WERI-Rb-1 (cell line): ENCODE measurements around the gene TNFAIP8.

Source experiments
- DNase-seq: peaks from one replicate; pipeline ENCODE4 v3.0.0-alpha.2; 2020
- H3K27ac ChIP-seq: fragments of 250-450 bp; sonication (Bioruptor Pico); 2 replicates; pipeline ENCODE4 v1.5.1; 2020; ENCODE audit warnings: mild to moderate bottlenecking, moderate library complexity
- H3K27me3 ChIP-seq: fragments of 250-450 bp; sonication (Bioruptor Pico); 2 replicates; pipeline ENCODE4 v1.5.1; 2021; ENCODE audit warnings: mild to moderate bottlenecking, low read depth, moderate library complexity; ENCODE audit not compliant: insufficient read depth, severe bottlenecking
- H3K36me3 ChIP-seq: fragments of 250-450 bp; sonication (Bioruptor Pico); 2 replicates; pipeline ENCODE4 v1.5.1; 2020; ENCODE audit warnings: mild to moderate bottlenecking, moderate library complexity
- H3K4me3 ChIP-seq: 2 replicates; pipeline ENCODE4 v1.5.1; 2011; ENCODE audit warnings: low read depth, mild to moderate bottlenecking, control low read depth, low read length
- H3K9me3 ChIP-seq: fragments of 250-450 bp; sonication (Bioruptor Pico); 2 replicates; pipeline ENCODE4 v1.5.1; 2021; ENCODE audit warnings: mild to moderate bottlenecking, moderate library complexity; ENCODE audit not compliant: severe bottlenecking
- TF ChIP-seq, protein P1 (sequence below): IDR thresholded peaks from 2 replicates; pipeline ENCODE4 v1.5.1; 2011; ENCODE audit warnings: low read depth, mild to moderate bottlenecking, control low read depth, inconsistent platforms, low read length

The TNFAIP8 gene

DNA sequence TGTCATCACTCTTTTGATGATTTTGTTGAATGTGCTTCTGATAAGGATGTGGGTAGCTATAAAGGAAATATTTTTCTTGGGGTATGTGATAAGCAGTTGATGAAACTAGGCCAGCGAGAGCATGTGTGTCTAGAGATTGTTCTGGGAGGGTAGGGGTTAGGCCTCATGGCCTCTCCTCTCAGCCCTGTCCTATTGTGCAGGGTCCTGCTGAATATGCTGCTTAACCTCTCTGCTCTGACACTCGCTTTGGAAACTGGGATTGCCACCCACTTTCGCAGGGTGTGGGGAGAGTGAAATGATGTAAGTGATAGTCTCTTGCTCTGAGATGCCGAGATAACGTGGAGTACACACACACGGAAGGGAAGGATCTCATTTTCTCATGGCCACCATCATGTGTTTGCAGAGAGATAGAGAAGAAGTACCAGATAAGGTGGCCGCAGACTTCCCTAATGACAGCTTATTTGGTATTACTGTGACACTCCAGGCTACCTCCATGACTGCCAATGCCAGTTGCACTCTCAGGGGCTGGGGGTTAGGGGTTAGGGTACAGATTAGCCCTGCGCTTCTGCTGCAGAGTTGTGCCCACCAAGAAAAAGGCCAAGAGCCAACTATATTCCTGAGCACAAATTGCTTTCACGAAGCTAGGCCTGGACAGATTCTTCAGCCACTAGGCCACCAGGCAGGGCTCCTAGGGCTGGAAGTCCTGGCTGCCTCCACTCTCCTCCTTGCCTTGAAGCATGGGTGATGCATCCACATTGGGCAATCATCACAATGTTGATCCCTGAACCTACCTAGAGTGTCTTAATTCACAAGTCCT lies 25.2 kb upstream of the TNFAIP8 start:
- Histone ChIP-seq H3K36me3 (no peaks in the 10 kb centered on the region), H3K27ac (peak overlapping the region; percentile 60), H3K27me3 (no peaks in the 10 kb centered on the region), H3K9me3 (no peaks in the 10 kb centered on the region), H3K4me3 (no peak overlapping the region)
- no peak for DNase-seq
- TF ChIP-seq, protein P1, sequence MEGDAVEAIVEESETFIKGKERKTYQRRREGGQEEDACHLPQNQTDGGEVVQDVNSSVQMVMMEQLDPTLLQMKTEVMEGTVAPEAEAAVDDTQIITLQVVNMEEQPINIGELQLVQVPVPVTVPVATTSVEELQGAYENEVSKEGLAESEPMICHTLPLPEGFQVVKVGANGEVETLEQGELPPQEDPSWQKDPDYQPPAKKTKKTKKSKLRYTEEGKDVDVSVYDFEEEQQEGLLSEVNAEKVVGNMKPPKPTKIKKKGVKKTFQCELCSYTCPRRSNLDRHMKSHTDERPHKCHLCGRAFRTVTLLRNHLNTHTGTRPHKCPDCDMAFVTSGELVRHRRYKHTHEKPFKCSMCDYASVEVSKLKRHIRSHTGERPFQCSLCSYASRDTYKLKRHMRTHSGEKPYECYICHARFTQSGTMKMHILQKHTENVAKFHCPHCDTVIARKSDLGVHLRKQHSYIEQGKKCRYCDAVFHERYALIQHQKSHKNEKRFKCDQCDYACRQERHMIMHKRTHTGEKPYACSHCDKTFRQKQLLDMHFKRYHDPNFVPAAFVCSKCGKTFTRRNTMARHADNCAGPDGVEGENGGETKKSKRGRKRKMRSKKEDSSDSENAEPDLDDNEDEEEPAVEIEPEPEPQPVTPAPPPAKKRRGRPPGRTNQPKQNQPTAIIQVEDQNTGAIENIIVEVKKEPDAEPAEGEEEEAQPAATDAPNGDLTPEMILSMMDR: no peak

- Histone ChIP-seq H3K36me3 (no peaks in the 10 kb centered on the region), H3K27me3 (no peaks in the 10 kb centered on the region), H3K27ac (no peak overlapping the region), H3K9me3 (no peaks in the 10 kb centered on the region), H3K4me3 (no peak overlapping the region)
- DNase-seq: no peak
- TF ChIP-seq, protein P1: no peak
Measured at GRCh38 chr5:119331566-119332095, 24.2 kb upstream of the TNFAIP8 start.

GRCh38 chr5:119332208-119332607 lies 23.6 kb upstream of the TNFAIP8 start:
- Histone ChIP-seq H3K27me3 (no peaks in the 10 kb centered on the region), H3K4me3 (no peak overlapping the region), H3K27ac (no peak overlapping the region), H3K9me3 (no peaks in the 10 kb centered on the region), H3K36me3 (no peaks in the 10 kb centered on the region)
- no peak for DNase-seq
- TF ChIP-seq, protein P1: no peak

DNA sequence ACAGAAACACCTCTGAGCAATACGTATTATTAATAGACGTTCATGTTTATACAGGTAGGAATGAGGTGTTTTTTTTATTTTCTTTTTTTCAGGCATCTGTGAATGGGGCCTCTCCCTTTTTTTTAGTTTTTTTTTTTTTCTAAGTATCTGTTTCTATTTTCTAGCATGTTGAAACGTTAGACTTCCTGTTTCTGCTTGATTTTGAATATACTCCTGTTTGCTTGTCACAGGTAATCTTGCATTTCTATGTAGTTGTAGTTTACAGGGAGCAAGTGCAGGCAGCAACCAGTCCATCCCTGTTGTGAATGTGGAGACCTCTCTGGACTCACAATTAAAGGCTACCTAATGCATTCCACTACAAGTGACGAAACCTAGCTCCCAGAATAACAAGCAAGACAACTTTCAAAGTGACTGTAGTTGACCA lies 22.8 kb upstream of the TNFAIP8 start:
- H3K27me3 ChIP-seq: no peaks in the 10 kb centered on the region
- TF ChIP-seq, protein P1: no peak
- H3K4me3 ChIP-seq: no peak overlapping the region
- no peak overlapping the region for H3K27ac ChIP-seq
- DNase-seq: no peak
- no peaks in the 10 kb centered on the region for H3K36me3 ChIP-seq
- no peaks in the 10 kb centered on the region for H3K9me3 ChIP-seq

DNA sequence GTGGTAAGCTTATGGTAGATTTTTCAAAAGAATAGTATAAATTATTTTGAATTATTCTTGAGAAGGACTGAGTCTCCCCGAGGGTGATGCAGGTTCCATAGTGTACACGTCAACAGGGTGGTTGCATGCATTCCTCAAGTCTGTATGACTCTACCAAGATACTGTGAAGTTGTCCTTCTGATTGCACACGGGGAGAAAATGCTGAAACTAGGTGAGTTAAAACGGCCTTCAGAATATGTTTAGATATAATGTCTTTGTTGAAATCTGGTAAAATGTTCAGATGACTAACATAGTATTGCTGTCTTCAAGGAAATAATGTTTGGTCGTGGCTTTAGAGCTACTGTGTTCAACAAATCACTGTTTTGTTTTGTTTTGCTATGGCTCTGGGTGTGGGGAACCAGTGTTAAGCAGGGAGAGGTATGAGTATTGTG lies 22.4 kb upstream of the TNFAIP8 start:
- TF ChIP-seq, protein P1: no peak
- no peak overlapping the region for H3K27ac ChIP-seq
- H3K4me3 ChIP-seq: no peak overlapping the region

More for the DNA sequence above, 22.4 kb upstream of the TNFAIP8 start:
- Histone ChIP-seq H3K36me3 (no peaks in the 10 kb centered on the region), H3K9me3 (no peaks in the 10 kb centered on the region), H3K27me3 (no peaks in the 10 kb centered on the region)
- DNase-seq: no peak
